NCI-H2029 (cell line): ENCODE results near the gene STARD13.

Experiments
- DNase-seq: peaks from one replicate; lab custom pipeline; 2025; lab: John Stamatoyannopoulos, UW

The STARD13 gene

GRCh38 chr13:33275916-33276315 lies 9.6 kb downstream of the STARD13 start:
- no peak for DNase-seq

GRCh38 chr13:33274264-33274663 lies 11.3 kb downstream of the STARD13 start:
- DNase-seq = no peak

- DNase-seq = no peak
These were observed 12.9 kb downstream of the STARD13 start for GRCh38 chr13:33272531-33273124.

GRCh38 chr13:33271759-33272158 lies 13.8 kb downstream of the STARD13 start:
- DNase-seq = no peak

- DNase-seq = no peak
These were observed 14.5 kb downstream of the STARD13 start for GRCh38 chr13:33270895-33271538.

- DNase-seq = no peak
These were observed 19.9 kb downstream of the STARD13 start for GRCh38 chr13:33265607-33266006.

- DNase-seq = no peak
These were observed 20.4 kb downstream of the STARD13 start for GRCh38 chr13:33265133-33265532.

- no peak for DNase-seq
These were observed 21.0 kb downstream of the STARD13 start for GRCh38 chr13:33264620-33264978.

GRCh38 chr13:33263976-33264619 lies 21.5 kb downstream of the STARD13 start:
- no peak for DNase-seq

GRCh38 chr13:33263484-33263883 lies 22.1 kb downstream of the STARD13 start:
- DNase-seq = no peak

- DNase-seq = no peak
These were observed 22.6 kb downstream of the STARD13 start for GRCh38 chr13:33262997-33263396.

- no peak for DNase-seq
These were observed 23.0 kb downstream of the STARD13 start for GRCh38 chr13:33262594-33262993.

GRCh38 chr13:33262062-33262487 lies 23.5 kb downstream of the STARD13 start:
- DNase-seq = no peak

GRCh38 chr13:33261387-33262061 lies 24.0 kb downstream of the STARD13 start:
- DNase-seq = no peak

GRCh38 chr13:33260168-33261098 lies 25.1 kb downstream of the STARD13 start:
- no peak for DNase-seq

GRCh38 chr13:33259296-33259695 lies 26.3 kb downstream of the STARD13 start:
- no peak for DNase-seq

- DNase-seq = no peak
These were observed 26.8 kb downstream of the STARD13 start for GRCh38 chr13:33258808-33259193.

- no peak for DNase-seq
These were observed 27.4 kb downstream of the STARD13 start for GRCh38 chr13:33257841-33258807.

- no peak for DNase-seq
These were observed 29.3 kb downstream of the STARD13 start for GRCh38 chr13:33256148-33256840.

GRCh38 chr13:33252135-33252534 lies 33.4 kb downstream of the STARD13 start:
- no peak for DNase-seq
